ENCODE measurements around the gene CFAP251. TPM values are rescaled to one million over a fixed set of nuclear protein-coding genes. Genes with fewer than 3 reads are reported as not detected.

CFAP251 gene
- total RNA-seq, 1 experiment from 2014 or later, result 0.81 TPM

- Histone ChIP-seq H4K20me1 (ENCODE audit: control insufficient read depth, insufficient read depth, insufficient read length) (no peaks in the 10 kb centered on the region), H4K91ac (ENCODE audit: insufficient read length, low read depth, low read length) (no peak overlapping the region), H3K79me1 (ENCODE audit: insufficient read depth, low read depth, low read length, poor library complexity, severe bottlenecking) (no peaks in the 10 kb centered on the region), H2BK15ac (ENCODE audit: low read depth, low read length) (no peak overlapping the region), H2BK5ac (ENCODE audit: insufficient read length, low read length) (no peak overlapping the region), H3K4ac (ENCODE audit: low read depth, low read length) (no peak overlapping the region), H3K79me2 (ENCODE audit: insufficient read depth, low read length) (no peaks in the 10 kb centered on the region), H3K23ac (ENCODE audit: insufficient read length, low read depth, low read length) (no peak overlapping the region), H2AK5ac (ENCODE audit: insufficient read length, low read length) (no peak overlapping the region), H3T11ph (ENCODE audit: low read length) (no peak overlapping the region), H3K4me2 (ENCODE audit: insufficient read depth, insufficient read length, low read length) (no peak overlapping the region), H3K14ac (ENCODE audit: insufficient read depth, low read length) (no peak overlapping the region), H2BK12ac (ENCODE audit: insufficient read length, low read depth, low read length) (no peak overlapping the region), H3K9ac (ENCODE audit: extremely low read depth, insufficient read length, low read length) (no peak overlapping the region), H3K9me3 (ENCODE audit: control insufficient read depth, low read depth, low read length) (no peaks in the 10 kb centered on the region), H3K27me3 (ENCODE audit: insufficient read depth, low read length) (no peaks in the 10 kb centered on the region), H3K18ac (ENCODE audit: insufficient read length, low read depth, low read length) (no peak overlapping the region), H3K23me2 (ENCODE audit: insufficient read length, low read depth, low read length, poor library complexity, severe bottlenecking) (no peaks in the 10 kb centered on the region), H3K27ac (ENCODE audit: insufficient read length, low read depth, low read length) (no peak overlapping the region), H3K4me1 (ENCODE audit: insufficient read depth, low read length) (peaks cover 4% of the 10 kb centered on the region; the same call in 1 of the 2 replicates), H3K56ac (ENCODE audit: insufficient read length, low read depth, low read length) (no peak overlapping the region), H4K5ac (ENCODE audit: insufficient read length, low read depth, low read length) (no peak overlapping the region), H4K8ac (replicated peaks; ENCODE audit: insufficient read length, low read depth, low read length) (no peak overlapping the region), H2BK20ac (ENCODE audit: low read depth, low read length, poor library complexity, severe bottlenecking) (no peak overlapping the region), H2AFZ (ENCODE audit: low read length) (no peak overlapping the region), H2BK120ac (ENCODE audit: low read depth, low read length, poor library complexity, severe bottlenecking) (no peak overlapping the region)
- no peak for DNase-seq
- Mint-ChIP-seq H3K4me3 (no peak overlapping the region), H3K27ac (no peak overlapping the region), H3K36me3 (ENCODE audit: insufficient read depth in 1 of 3, low read depth in 3 of 3) (peaks cover 0 to 7% (median 0%) of the 10 kb centered on the region in 3 experiments; a peak in 2 of 7 replicates), H3K27me3 (ENCODE audit: low read depth) (no peaks in the 10 kb centered on the region; the same call in 1 of the 2 replicates), H3K9me3 (peaks cover 4 to 13% of the 10 kb centered on the region in 2 experiments; a peak in 3 of 5 replicates), H3K4me1 (peaks cover 18% of the 10 kb centered on the region in 2 experiments)
- TF ChIP-seq CTCF (conservative IDR thresholded peaks at IDR 0.05), result no peak
Measured at GRCh38 chr12:121943926-121944325, 25.5 kb downstream of the CFAP251 start.

Data from H9 (cell line).